ENCODE data around the gene MS4A10. TPM values are rescaled to one million over a fixed set of nuclear protein-coding genes. Genes with fewer than 3 reads are reported as not detected.

The MS4A10 gene
- total and polyA plus RNA-seq, 2 of the 8 experiments (the other 6 are each of a cell fraction or from before 2014, with no cell fraction given), result not detected

DNA sequence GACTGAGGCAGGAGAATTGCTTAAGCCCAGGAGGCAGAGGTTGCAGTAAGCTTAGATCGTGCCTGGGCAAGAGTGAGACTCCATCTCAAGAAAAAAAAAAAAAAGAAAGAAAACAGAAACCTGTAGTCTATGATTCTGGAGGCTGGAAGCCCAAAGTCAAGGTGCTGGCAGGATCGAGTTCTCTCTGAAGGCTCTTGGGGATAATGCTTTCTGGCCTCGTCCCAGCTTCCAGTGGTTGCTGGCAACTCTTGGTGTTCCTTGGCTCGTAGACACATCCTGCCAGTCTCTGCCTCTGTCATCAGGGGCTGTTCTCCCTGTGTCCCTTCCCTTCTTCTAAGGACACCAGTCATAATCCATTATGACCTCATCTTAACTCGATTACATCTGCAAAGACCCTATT lies 40.0 kb downstream of the MS4A10 start (continued):
- TF ChIP-seq, protein P1, sequence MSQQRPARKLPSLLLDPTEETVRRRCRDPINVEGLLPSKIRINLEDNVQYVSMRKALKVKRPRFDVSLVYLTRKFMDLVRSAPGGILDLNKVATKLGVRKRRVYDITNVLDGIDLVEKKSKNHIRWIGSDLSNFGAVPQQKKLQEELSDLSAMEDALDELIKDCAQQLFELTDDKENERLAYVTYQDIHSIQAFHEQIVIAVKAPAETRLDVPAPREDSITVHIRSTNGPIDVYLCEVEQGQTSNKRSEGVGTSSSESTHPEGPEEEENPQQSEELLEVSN (IDR thresholded peaks at IDR 0.05), result no peak
- TF ChIP-seq HDAC6 (IDR thresholded peaks at IDR 0.05; ENCODE audit: low read depth, low read length) (no peak), EZH2 (IDR thresholded peaks at IDR 0.05; ENCODE audit: low read depth, low read length, severe bottlenecking) (no peak)

All from H1 (cell line).